A549 (cell line): ENCODE measurements around the gene IKZF4. TPM values are rescaled to one million over a fixed set of nuclear protein-coding genes. Genes with fewer than 3 reads are reported as not detected.
A peak's percentile ranks its signal among the peaks of the same experiment; 100 is the strongest.

Experiments
- CBX8 ChIP-seq: fragments of 200-600 bp; sonication (generic); IDR thresholded peaks from 2 replicates; pipeline ENCODE4 v1.6.1; 2016
- CHD2 ChIP-seq: fragments of 150-350 bp; IDR thresholded peaks from 2 replicates; pipeline ENCODE4 v1.6.1; 2014; ENCODE audit warnings: low read length; ENCODE audit not compliant: partially characterized antibody
- GATA3 ChIP-seq: IDR thresholded peaks from 2 replicates; pipeline ENCODE4 v1.6.1; 2012; ENCODE audit warnings: borderline replicate concordance
- HEYL ChIP-seq: fragments of 250-450 bp; sonication (Bioruptor Pico); IDR thresholded peaks from 2 replicates; pipeline ENCODE4 v1.8.0; 2021; ENCODE audit warnings: mild to moderate bottlenecking, moderate library complexity
- HOXB13 ChIP-seq: fragments of 250-450 bp; sonication (Bioruptor Pico); IDR thresholded peaks from 2 replicates; pipeline ENCODE4 v1.5.0; 2020; ENCODE audit warnings: low read depth, mild to moderate bottlenecking, moderate library complexity
- HOXB5 ChIP-seq: fragments of 250-450 bp; sonication (Bioruptor Pico); IDR thresholded peaks from 2 replicates; pipeline ENCODE4 v1.5.0; 2020; ENCODE audit warnings: mild to moderate bottlenecking, moderate library complexity
- JUN ChIP-seq, 2 experiments: fragments of >200 bp; sonication (Bioruptor Twin); formaldehyde crosslinking; IDR thresholded peaks; 2 replicates in 1 of 2; 3 replicates in 1 of 2; pipeline ENCODE4 v1.6.1; 2016 to 2017
- KDM5A ChIP-seq: fragments of 200-600 bp; sonication (generic); IDR thresholded peaks from 2 replicates; pipeline ENCODE4 v1.6.1; 2016; ENCODE audit warnings: antibody characterized with exemption, mild to moderate bottlenecking
- MAFK ChIP-seq: fragments of 450-650 bp; IDR thresholded peaks from 2 replicates; pipeline ENCODE4 v1.6.1; 2014; ENCODE audit not compliant: partially characterized antibody
- MYC ChIP-seq: IDR thresholded peaks from 2 replicates; pipeline ENCODE4 v1.6.1; 2012; ENCODE audit warnings: mild to moderate bottlenecking, inconsistent platforms, low read length, improper control_type of control experiment, borderline replicate concordance
- NFE2L2 ChIP-seq: fragments of 150-350 bp; conservative IDR thresholded peaks from 2 replicates; pipeline ENCODE4 v1.6.1; 2014; ENCODE audit warnings: low read length
- NPAS2 ChIP-seq: fragments of 250-450 bp; sonication (Bioruptor Pico); IDR thresholded peaks from 2 replicates; pipeline ENCODE4 v1.8.0; 2022; ENCODE audit warnings: mild to moderate bottlenecking, moderate library complexity, borderline replicate concordance
- NR3C1 ChIP-seq: fragments of >200 bp; sonication (Bioruptor Twin); formaldehyde crosslinking; IDR thresholded peaks from 3 replicates; pipeline ENCODE4 v1.6.1; 2017
- RAD21 ChIP-seq, 2 experiments: fragments of >200 bp in 1 of 2; sonication (Bioruptor Twin) in 1 of 2; formaldehyde crosslinking in 1 of 2; IDR thresholded peaks in 1 of 2; conservative IDR thresholded peaks in 1 of 2; 2 replicates in 1 of 2; 3 replicates in 1 of 2; pipeline ENCODE4 v1.6.1; 2012 to 2018; ENCODE audit warnings: inconsistent platforms in 1 of 2
- RNF2 ChIP-seq: fragments of 200-600 bp; sonication (generic); IDR thresholded peaks from 2 replicates; pipeline ENCODE4 v1.6.1; 2016; ENCODE audit warnings: low read depth, mild to moderate bottlenecking, antibody characterized with exemption, moderate library complexity, borderline replicate concordance
- SREBF2 ChIP-seq: fragments of 450-650 bp; IDR thresholded peaks from 2 replicates; pipeline ENCODE4 v1.6.1; 2014; ENCODE audit warnings: mild to moderate bottlenecking, moderate library complexity
- ZFP36 ChIP-seq: fragments of 450-650 bp; IDR thresholded peaks from 2 replicates; pipeline ENCODE4 v1.6.1; 2014; ENCODE audit warnings: borderline replicate concordance; ENCODE audit not compliant: partially characterized antibody
- polyA plus RNA-seq, 4 experiments: library from polyadenylated mRNA; depleted of rRNA in 3 of 4; stranded (reverse); fragments of >200 nt; fragmentation: RNase III in 1 of 4; extraction: RNeasy Plus Mini Kit Qiagen cat#74134 plus additional on column Dnase treatment in 1 of 4; gene quantifications; 2 replicates in 3 of 4; 3 replicates in 1 of 4; pipeline ENCODE4 v1.2.3, GENCODE V29; 2011 to 2017
- TF ChIP-seq, protein P1 (sequence below): fragments of 150-350 bp; IDR thresholded peaks from 2 replicates; pipeline ENCODE4 v1.6.1; 2014; ENCODE audit warnings: low read depth, mild to moderate bottlenecking, low read length
- TF ChIP-seq, protein P2 (sequence below): IDR thresholded peaks from 2 replicates; pipeline ENCODE4 v1.6.1; 2012
- TF ChIP-seq, protein P3 (sequence below): IDR thresholded peaks from 2 replicates; pipeline ENCODE4 v1.6.1; 2012; ENCODE audit warnings: low read depth, borderline replicate concordance
- TF ChIP-seq, protein P4 (sequence below): fragments of >200 bp; sonication (Bioruptor Twin); formaldehyde crosslinking; IDR thresholded peaks from 3 replicates; pipeline ENCODE4 v1.6.1; 2016
- TF ChIP-seq, protein P5 (sequence below): fragments of >200 bp; sonication (Bioruptor Twin); formaldehyde crosslinking; IDR thresholded peaks from 3 replicates; pipeline ENCODE4 v1.5.1; 2016
- TF ChIP-seq, protein P6 (sequence below): fragments of >200 bp; sonication (Bioruptor Twin); formaldehyde crosslinking; IDR thresholded peaks from 2 replicates; pipeline ENCODE4 v1.6.1; 2016

Gene IKZF4
- polyA plus RNA-seq, 2 of the 4 experiments (the other 2 are of a cell fraction) = 2.0 TPM

DNA sequence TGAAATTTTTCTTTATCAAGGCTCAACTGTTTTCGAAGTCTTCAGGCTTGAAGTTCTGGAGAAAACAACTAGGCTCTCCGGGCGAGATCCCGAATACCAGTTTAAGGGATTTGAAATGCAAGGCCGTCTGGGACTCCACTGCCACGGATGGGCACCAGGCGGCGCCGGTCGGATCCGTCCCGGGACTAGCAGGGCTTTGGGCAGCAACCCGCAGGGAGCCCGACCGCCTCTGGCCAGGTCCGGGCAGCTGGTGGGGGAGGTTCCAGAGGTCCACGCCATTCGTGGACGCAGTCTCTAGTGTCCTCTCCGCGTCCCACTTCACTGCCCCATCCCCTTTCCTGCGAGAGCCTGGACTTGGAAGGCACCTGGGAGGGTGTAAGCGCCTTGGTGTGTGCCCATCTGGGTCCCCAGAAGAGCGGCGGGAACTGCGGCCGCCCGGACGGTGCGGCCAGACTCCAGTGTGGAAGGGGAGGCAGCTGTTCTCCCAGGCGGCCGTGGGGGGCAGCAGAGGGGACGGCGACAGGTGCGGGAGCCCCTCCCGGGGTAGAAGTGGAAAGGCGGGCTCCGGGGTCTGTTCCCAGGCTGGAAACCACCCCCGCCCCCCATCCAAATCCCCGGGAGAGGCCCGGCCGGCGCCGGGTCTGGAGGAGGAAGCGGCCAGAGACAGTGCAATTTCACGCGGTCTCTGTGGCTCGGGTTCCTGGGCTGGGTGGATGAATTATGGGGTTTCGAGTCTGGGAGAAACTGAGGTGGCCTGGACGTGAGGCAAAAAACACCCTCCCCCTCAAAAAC is 58.3 kb downstream of the IKZF4 start (continued):
- TF ChIP-seq, protein P1, sequence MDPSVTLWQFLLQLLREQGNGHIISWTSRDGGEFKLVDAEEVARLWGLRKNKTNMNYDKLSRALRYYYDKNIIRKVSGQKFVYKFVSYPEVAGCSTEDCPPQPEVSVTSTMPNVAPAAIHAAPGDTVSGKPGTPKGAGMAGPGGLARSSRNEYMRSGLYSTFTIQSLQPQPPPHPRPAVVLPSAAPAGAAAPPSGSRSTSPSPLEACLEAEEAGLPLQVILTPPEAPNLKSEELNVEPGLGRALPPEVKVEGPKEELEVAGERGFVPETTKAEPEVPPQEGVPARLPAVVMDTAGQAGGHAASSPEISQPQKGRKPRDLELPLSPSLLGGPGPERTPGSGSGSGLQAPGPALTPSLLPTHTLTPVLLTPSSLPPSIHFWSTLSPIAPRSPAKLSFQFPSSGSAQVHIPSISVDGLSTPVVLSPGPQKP = no peak
- TF ChIP-seq NR3C1 = no peak
- no peak for TF ChIP-seq HEYL (CRISPR knock-in tag)
- TF ChIP-seq, protein P2, sequence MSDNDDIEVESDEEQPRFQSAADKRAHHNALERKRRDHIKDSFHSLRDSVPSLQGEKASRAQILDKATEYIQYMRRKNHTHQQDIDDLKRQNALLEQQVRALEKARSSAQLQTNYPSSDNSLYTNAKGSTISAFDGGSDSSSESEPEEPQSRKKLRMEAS = peak; percentile 69; the same call in 1 of the 2 replicates
- TF ChIP-seq, protein P3, sequence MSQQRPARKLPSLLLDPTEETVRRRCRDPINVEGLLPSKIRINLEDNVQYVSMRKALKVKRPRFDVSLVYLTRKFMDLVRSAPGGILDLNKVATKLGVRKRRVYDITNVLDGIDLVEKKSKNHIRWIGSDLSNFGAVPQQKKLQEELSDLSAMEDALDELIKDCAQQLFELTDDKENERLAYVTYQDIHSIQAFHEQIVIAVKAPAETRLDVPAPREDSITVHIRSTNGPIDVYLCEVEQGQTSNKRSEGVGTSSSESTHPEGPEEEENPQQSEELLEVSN = no peak
- TF ChIP-seq ZFP36 = peak; percentile 29
- TF ChIP-seq CBX8 = no peak
- no peak for TF ChIP-seq SREBF2
- TF ChIP-seq, protein P4, sequence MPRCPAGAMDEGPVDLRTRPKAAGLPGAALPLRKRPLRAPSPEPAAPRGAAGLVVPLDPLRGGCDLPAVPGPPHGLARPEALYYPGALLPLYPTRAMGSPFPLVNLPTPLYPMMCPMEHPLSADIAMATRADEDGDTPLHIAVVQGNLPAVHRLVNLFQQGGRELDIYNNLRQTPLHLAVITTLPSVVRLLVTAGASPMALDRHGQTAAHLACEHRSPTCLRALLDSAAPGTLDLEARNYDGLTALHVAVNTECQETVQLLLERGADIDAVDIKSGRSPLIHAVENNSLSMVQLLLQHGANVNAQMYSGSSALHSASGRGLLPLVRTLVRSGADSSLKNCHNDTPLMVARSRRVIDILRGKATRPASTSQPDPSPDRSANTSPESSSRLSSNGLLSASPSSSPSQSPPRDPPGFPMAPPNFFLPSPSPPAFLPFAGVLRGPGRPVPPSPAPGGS = peak; percentile 48; the same call in 1 of the 3 replicates
- TF ChIP-seq HOXB5 (CRISPR knock-in tag) = 0 out of 2 replicates have a peak, but pooled peaks have one; percentile 62
- TF ChIP-seq, protein P5, sequence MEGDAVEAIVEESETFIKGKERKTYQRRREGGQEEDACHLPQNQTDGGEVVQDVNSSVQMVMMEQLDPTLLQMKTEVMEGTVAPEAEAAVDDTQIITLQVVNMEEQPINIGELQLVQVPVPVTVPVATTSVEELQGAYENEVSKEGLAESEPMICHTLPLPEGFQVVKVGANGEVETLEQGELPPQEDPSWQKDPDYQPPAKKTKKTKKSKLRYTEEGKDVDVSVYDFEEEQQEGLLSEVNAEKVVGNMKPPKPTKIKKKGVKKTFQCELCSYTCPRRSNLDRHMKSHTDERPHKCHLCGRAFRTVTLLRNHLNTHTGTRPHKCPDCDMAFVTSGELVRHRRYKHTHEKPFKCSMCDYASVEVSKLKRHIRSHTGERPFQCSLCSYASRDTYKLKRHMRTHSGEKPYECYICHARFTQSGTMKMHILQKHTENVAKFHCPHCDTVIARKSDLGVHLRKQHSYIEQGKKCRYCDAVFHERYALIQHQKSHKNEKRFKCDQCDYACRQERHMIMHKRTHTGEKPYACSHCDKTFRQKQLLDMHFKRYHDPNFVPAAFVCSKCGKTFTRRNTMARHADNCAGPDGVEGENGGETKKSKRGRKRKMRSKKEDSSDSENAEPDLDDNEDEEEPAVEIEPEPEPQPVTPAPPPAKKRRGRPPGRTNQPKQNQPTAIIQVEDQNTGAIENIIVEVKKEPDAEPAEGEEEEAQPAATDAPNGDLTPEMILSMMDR = peak; percentile 63
- no peak for TF ChIP-seq HOXB13 (CRISPR knock-in tag)
- no peak for TF ChIP-seq NFE2L2
- peak in 1 of 2 experiments; percentile 13; a peak in 1 of 5 replicates for TF ChIP-seq JUN (IDR thresholded peaks at IDR 0.05)
- TF ChIP-seq KDM5A = no peak
- peak; percentile 51 to 58 for TF ChIP-seq RAD21 (conservative IDR thresholded peaks at IDR 0.05 in 1 of 2, IDR thresholded peaks at IDR 0.05 in 1 of 2)
- no peak for TF ChIP-seq GATA3
- TF ChIP-seq MYC = no peak
- TF ChIP-seq NPAS2 (CRISPR knock-in tag) = no peak
- no peak for TF ChIP-seq RNF2
- TF ChIP-seq, protein P6, sequence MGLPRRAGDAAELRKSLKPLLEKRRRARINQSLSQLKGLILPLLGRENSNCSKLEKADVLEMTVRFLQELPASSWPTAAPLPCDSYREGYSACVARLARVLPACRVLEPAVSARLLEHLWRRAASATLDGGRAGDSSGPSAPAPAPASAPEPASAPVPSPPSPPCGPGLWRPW = no peak
- TF ChIP-seq MAFK = no peak
- no peak for TF ChIP-seq CHD2
